T-helper 22 cell (primary cell): ENCODE measurements around the gene GTF2A1.
"Not testable (repeated sequence)": the region's sequence is repeated elsewhere in the genome, so short reads cannot be mapped to it uniquely, and the experiment has no call there.

Experiments used
- DNase-seq: peaks from one replicate; pipeline ENCODE4 v3.0.0-alpha.2; 2020; ENCODE audit warnings: low read depth

The GTF2A1 gene

DNA sequence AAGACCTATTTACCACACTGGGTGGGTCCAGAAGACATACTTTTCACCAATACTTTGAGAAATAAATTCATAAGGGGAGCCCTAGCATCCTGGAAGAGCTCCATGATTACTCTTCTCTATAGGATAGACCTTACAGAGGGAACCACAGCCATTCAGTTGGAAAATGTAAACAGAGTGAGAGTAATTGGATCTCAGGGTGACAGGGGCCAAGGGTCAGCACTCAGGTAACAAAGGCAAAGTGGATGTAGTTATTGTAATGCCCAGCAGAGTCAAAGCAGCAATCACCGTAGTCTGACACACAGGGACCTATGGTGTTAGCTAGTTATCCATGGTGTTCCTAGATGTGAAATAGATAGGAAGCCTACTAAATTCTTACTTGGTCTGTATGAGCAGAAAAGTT is 10.8 kb upstream of the GTF2A1 start:
- no peak for DNase-seq

DNA sequence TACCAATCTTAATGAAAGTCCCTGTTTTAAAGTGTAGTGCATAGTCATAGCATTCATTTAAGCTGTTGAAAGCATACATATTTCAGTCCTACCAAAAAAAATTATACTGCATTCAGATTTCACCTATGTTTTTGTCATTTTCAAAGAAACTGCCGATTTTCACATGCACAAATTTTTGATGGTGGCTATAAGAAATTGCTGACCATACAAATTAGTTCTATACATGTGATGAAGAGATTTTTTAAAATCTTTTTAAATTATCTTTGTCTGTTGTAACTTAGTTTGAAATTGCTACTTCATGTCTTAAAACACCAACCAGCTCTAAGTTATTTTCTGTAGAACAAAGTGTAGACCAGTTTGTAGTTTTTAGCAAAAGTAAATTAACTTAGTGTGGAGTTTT is 3.5 kb upstream of the GTF2A1 start:
- no peak for DNase-seq

DNA sequence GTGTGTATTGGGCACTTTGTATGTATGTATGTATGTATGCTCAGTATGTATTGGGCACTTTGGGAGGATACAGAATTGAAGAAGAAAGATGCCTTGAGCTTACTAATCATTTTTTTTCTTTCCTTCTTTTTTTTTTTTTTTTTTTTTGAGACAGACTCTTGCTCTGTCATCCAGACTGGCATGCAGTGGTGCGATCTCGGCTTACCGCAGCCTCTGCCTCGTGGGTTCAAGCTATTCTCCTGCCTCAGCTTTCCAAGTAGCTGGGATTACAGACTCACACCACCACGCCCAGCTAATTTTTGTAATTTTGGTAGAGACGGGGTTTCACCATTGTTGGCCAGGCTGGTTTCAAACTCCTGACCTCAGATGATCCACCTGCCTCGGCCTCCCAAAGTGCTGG is 3.0 kb upstream of the GTF2A1 start:
- DNase-seq: not testable (repeated sequence)

DNA sequence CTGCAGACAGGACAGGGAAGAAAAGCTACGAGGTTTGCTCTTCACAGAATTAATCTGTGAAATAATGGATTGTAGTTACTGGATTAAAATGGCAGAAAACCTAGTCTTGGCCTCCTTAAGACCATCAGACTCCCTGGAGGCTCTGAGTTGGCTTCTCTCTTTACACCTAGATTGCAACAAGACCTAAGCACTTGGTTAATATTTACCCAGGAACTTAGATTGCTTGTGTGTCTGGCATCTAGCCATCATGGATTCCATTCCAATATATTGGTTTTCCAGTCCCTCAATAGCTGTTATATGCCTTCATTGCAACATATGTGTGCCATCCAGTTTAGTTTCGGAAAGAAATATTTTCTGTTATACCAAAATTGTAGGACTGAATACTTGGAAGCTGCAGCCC is 1.9 kb upstream of the GTF2A1 start:
- DNase-seq: no peak

DNA sequence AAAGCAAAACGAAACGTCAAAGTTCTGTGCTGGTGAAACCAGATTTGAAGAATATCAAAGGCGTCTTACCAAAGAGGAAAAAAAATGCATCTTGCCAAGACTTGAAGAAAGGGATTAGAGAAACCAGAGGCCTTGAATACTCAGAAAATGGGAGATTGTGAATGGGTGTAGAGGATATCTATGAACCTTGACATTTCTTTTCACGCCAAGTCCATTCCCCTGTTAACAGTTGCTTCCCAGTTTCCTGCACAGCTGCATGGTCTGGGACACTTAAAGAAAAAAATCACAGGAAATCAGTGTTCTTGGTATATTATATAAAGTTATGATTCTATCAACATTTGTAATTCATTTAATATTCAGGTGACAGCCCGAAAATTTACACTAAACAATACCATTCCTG is 1.4 kb upstream of the GTF2A1 start:
- no peak for DNase-seq

DNA sequence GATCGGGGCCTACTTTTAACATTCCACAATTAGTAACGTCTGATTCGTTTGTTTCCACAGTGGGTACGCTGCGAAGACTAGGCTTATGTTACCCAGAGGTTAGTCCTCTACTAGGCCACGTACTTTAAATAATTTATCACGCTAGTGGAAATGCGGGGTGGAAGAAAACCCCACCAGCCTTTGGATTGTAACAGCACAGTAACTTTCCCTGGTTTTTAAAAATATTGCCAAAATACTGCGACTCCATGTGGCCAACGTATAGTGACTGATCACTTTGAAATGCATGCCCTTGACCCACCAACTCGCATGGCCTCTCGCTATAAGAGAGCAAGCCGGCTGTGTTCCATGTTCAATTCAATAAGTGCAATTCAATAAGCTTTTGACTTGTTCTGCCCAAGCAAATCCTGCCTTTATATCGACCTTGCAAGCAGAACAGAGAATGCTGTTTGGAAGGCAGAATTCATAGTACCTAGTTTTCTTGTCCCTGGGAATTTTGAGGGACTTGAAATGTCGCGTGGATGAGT is 882 bp upstream of the GTF2A1 start:
- DNase-seq: no peak

DNA sequence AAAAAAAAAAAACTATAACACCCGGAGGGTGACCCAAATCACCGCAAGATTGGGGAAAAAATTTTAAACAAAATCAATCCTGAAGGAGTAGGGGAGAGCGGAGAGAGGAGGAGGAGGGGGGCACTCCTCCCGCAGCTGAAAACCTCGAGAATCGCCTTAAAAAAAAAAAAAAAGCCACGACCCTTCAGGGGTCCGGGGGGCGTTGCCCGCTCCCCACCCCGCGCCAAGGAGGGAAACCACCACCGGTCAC is 254 bp downstream of the GTF2A1 start:
- no peak for DNase-seq

DNA sequence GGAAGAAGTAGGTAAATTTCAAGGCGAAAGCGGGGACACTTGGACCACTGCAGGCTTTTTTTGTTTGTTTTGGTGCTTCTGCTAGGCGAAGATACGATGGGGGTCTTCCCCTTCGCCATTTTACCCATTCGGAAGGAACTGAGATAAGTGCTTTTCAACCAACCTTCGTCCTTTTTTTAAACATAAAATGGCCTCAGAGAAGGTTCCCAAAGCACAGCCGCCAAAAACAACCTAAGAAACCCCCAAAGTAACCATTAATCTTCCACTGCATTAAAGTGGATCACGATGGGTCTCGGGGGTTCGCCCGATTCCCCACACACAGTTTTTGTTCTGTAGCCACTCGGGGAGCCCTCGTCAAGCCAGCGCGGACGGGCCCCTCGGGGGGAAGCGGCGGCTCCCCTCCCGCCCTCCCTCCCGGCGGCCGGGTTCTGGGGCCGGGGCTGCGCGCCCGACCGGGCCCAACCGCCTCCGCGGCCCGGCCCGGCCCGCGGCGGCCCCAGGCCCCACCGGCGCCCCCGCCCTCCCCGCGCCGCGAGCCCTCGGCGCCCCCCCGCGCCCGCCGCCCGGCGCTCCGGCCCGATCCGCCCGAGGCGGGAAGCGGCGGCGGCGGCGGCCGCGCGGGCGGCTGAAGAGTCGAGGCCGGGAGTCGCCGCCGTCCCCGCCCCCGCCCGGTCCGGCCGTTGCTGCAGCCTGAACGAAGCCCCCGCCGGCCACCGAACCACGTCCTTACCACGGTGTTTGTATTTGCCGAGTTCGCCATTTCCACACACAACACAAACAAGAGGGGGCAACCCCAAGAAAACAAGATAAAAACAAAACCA is 790 bp downstream of the GTF2A1 start:
- peak; percentile 24 for DNase-seq

DNA sequence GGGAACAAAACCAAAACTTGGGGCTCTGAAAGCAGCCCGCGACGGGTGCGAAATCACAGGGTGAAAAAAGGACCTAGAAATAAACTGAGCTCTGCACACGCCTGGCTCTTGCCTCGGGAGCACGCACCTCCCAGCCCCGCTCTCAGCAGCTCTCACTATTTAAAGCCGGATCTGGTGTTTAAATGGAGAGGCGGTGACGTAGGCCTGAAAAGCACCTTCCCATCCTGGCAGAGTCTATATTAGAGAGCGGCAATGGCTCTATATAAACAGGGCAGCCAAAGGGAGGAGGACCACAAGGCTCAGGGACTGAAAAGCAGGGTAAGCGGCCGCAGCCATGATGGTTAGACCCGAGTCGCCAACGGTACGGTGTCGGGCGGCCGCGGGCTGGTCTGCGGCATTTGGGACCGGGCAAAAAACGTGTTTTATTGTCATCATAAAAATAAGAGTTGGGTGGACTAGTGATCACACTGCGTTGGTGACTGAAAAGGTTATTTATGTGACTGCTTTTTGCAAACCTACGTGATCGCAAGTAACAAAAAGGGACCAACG is 1.5 kb downstream of the GTF2A1 start:
- DNase-seq: peak; percentile 83

DNA sequence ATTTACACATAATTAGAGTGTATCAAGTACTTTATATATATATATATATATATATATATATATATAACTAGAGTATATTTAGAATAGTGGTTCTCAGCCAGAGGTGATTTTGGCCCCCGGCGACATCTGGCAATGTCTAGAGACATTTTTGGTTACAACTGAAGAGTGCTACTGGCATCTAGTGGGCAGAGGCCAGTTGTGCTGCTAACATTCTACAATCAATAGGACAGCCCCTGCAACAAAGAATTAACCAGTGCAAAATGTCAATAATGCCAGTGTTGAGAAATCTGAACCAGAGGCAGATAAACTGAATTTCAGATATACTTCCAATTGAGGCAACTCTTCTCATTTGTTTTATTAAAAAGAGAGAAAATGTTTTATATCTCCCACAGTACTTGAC is 8.9 kb downstream of the GTF2A1 start:
- no peak for DNase-seq

DNA sequence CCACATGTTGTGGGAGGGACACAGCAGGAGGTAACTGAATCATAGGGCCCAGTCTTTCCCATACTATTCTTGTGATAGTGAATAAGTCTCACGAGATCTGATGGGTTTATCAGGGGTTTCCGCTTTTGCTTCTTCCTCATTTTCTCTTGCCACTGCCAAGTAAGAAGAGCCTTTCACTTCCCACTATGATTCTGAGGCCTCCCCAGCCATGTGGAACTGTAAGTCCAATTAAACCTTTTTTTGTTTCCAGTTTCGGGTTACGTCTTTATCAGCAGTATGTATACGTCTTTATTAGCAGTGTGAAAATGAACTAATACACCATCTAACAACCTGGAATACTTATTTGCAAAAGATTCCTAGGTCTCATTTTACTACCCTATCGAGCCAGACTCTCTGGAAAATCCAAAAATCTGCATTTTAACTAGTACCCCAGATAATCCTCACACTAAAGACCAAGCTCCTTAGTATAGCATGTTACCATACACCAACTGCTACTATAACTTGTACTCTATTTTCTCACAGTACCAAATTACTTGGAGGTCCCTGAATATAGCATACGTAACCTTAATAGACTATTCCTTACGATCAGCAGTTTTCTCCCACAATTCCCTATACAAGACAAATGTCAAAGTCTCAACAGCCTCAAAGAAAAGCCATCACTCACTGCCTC is 11.5 kb downstream of the GTF2A1 start:
- DNase-seq: no peak

DNA sequence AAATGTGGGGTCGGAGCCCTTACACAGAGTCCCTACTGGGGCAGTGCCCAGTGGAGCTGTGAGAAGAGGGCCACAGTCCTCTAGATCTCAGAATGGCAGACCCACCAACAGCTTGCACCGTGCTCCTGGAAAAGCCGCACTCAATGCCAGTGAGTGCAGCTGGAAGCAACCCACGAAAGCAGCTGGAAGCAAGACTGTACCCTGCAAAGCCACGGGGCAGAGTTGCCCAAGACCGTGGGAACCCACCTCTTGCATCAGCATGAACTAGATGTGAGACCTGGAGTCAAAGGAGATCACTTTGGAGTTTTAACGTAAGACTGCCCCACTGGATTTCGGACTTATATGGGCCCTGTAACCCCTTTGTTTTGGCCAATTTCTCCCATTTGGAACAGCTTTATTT is 12.3 kb downstream of the GTF2A1 start:
- no peak for DNase-seq

DNA sequence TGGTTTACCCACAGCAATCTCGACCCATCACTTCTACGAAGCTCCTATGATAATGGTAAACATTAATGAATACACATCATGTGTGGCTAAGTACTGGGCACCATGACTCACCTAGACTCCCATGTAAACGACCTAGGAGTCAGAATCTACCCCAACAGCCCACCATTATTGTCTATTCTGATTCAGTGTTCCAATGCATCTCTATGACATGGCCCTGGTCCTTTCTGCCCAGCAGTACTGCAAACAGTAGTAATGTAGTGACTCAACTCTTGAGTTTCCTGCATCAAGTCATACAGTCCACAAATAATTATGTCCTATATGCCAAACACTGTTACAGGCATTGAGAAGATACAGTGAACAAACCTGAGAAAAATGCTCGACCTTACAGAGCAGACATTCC is 14.6 kb downstream of the GTF2A1 start:
- DNase-seq: no peak

DNA sequence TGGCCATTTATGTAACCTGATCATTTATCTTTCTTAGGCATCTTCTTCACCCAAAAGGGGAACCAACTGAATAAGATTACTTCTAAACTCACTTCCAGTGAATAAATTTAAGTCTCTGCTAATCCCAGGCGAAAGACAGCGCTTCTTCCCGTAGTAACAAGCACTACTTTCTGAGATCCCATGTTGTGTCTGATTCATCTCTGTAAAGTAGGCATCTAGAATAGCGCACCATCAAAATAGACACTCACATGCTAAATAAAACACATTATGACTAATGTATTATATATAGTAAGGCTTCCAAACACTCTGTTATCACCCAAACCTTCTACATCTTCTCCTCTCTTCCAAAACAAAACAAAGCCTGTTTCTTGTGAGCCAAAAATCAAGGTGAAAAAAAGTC is 15.1 kb downstream of the GTF2A1 start:
- no peak for DNase-seq

DNA sequence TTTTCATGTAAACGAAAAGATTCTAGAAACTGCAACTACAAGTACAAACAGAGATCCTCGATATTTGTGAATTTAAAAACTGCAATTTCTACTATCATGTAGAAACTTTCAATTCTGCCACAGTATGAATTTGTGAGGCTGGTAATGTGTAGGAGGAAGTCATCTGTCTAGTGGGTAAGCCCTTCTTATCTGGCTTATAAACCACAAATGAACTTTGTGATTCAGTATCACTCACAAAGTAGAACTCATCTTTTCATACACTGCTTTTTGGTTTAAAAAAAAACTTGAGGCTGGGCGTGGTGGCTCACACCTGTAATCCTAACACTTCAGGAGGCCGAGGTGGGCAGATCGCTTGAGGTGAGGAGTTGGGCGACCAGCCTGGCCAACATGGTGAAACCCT is 20.7 kb downstream of the GTF2A1 start:
- no peak for DNase-seq

DNA sequence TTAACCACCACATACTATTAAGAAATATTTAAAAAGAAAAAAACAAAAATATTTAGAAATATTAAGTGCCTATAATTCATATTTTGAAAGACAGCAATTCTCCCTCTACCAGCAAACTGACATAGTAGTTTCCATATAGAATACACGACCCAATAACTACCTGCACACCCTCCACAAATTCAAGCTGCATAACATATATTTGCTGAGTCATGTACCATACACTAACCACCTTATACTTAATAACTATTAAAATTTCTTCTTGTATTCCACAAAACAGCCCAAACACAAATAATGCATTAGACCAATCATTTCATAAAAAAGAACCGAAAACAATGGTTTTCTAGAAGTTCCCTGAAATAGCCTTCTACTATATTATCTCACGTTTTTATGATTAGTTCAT is 21.7 kb downstream of the GTF2A1 start:
- no peak for DNase-seq

DNA sequence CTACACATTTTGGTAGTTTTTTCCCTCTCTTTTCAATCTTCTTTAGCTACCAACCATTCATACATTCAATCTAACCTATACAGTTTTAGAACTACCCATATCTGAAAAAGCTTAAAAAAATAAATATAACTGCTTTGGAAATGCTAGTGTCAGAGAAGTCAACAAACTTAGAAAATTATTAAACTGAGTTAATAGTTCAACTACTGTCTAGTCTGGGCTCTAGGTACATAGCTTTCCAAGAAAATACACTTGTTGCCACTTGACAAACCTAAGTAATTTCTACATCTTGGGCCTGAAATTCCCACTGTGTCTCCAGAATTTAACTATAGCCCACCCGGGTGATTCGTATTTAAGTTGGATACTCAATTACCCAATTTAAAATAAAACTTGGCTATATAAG is 22.1 kb downstream of the GTF2A1 start:
- DNase-seq: no peak

DNA sequence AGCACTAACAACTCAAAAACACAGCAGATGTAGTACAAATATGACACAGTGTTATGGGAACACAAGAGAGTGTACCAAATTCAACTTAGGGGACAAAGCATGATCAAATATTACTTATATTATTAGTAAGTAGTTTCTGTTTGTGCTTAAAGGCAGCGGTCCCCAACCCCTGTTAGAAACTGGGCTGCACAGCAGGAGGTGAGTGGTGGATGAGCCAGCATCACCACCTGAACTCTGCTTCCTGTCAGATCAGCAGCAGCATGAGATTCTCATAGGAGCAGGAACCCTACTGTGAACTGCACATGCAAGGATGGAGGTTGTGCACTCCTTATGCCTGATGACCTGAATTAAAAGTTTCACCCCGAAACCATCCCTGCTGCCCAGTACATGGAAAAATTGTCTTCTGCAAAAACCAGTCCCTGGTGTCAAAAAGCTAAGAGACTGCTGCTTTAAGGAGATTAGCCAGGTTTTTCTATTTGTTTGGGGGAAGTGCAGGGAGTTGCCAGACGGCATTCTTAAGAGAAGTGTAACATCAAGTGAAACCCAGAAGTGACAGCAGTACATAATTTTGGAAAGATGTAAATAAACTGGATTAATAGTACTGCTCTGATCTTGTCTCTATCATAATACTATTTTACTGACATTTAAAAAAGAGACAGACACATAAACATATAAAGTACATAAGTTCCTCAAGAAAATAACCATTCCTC is 26.7 kb downstream of the GTF2A1 start:
- no peak for DNase-seq

DNA sequence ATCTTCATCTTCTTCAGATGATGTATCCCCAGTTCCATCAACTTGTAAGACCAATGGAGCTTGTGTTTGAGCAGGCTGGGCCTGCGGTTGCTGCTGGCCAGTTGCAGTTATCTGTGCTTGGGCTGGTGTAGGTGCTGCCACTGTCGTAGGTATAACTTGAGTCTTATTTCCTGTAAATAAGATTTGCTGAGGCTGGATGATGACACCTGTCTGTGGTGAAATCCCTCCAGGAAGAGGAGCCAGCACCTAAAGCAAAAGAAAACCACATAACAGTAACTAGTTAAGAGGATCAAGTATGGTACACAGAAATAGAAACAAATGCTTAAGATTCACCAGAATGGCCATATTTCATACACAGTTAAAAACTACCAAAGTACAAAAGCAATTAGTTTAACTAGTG is 28.2 kb downstream of the GTF2A1 start:
- no peak for DNase-seq

DNA sequence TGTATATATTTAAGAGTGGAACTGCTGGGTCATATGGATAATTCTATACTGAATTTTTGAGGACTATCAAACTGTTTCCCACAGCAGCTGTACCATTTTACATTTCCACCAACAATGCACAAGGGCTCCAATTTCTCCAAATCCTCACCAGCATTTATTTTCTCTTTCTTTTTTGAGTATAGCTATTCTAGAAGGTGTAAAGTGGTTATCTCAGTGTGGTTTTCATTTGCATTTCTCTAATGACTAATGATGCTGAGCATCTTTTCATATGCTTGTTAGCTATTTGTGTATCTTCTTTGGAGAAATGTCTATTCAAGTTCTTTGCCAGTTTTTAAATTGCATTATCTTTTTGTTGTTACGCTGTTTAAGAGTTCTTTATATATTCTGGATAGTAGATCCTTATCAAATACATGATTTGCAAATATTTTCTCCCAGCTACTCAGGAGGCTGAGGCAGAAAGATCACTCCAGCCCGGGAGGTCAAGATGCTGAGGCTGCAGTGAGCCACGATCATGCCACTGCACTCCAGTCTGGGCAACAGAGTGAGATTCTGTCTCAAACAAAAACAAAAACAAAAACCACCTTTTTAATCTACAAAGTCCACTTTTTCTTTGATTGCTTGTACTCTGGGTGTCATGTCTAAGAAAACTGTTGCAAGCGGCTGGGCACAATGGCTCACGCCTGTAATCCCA is 32.8 kb downstream of the GTF2A1 start:
- no peak for DNase-seq

DNA sequence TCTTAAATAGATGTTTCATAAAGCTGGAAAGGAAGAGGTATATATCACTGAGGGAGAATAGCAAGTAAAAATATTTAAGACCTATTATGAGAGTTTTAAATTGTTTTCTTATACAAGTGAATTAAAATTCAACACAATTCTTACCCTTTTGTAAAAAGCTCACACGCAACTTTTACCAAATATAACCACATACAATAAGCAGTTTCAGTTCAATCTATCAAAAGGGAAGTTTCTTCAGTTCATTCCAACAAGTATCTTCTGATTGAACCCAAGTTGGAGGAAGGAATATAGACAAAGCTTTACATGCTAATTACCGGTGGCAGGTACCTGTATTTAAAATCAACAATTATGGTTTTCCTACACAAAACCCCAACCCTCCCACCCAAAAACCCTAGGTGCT is 41.1 kb downstream of the GTF2A1 start:
- DNase-seq: no peak

DNA sequence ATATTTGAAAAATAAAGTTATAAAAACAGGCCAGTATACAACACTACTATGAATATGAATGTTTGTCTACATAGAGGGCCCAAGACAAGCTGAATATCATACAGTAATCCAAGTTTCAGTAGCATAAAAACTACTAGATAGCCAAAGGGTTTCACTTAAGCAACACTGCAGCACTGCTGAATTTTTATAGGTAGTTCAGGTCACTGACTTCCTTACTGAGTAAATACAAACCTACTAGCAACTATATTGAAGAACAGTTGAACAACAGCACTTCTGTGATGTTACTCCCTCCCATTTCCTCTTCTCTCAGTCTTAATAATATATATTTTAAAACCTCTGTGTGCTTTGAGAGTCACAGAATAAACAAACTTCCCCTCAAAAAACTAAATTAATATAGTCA is 42.7 kb downstream of the GTF2A1 start:
- no peak for DNase-seq
